PC-3 (cell line): ENCODE results near the gene GUCY2D. TPM values are rescaled to one million over a fixed set of nuclear protein-coding genes. Genes with fewer than 3 reads are reported as not detected.

Experiments
- ATAC-seq: fragments of 200-7000 bp; cut with Tn5 transposase; 2 replicates; pipeline ENCODE4 v1.9.1; 2020; ENCODE audit warnings: mild to moderate bottlenecking, moderate library complexity
- BruUV-seq: library from RNA; stranded (reverse); fragments of 400-500 nt; replicated peaks from 2 replicates; lab custom pipeline; 2021; lab: Mats Ljungman, UMichigan
- CTCF ChIA-PET: fragments of 300-600 bp; sonication (Branson Sonifier 250); formaldehyde crosslinking; loops from one replicate; lab custom pipeline; 2022; ENCODE audit warnings: antibody characterized with exemption; lab: Charles Lee
- POLR2A ChIA-PET: fragments of 300-600 bp; sonication (Branson Sonifier 250); formaldehyde crosslinking; loops from one replicate; lab custom pipeline; 2022; ENCODE audit warnings: antibody characterized with exemption; ENCODE audit not compliant: unreplicated experiment; lab: Charles Lee
- DNase-seq: peaks from one replicate; pipeline ENCODE4 v3.0.0-alpha.2; 2015
- H2AFZ ChIP-seq: fragments of 300-600 bp; sonication (generic); 2 replicates; pipeline ENCODE4 v1.6.0; 2016; ENCODE audit warnings: antibody characterized with exemption, low read length
- H3F3A ChIP-seq: fragments of 300-600 bp; sonication (generic); one replicate; pipeline ENCODE4 v1.6.0; 2017; ENCODE audit warnings: antibody characterized with exemption, low read length, control low read depth, mild to moderate bottlenecking; ENCODE audit not compliant: unreplicated experiment
- H3K27ac ChIP-seq: fragments of 300-600 bp; sonication (generic); 2 replicates; pipeline ENCODE4 v1.5.1; 2016; ENCODE audit warnings: mild to moderate bottlenecking, low read length
- H3K27me3 ChIP-seq: fragments of 300-600 bp; sonication (generic); 2 replicates; pipeline ENCODE4 v1.6.1; 2016; ENCODE audit warnings: low read length, mixed read lengths
- H3K36me3 ChIP-seq: fragments of 300-600 bp; sonication (generic); 2 replicates; pipeline ENCODE4 v1.6.1; 2016; ENCODE audit warnings: low read depth, mixed run types, low read length, mixed read lengths
- H3K4me1 ChIP-seq: fragments of 300-600 bp; sonication (generic); 2 replicates; pipeline ENCODE4 v1.5.1; 2016; ENCODE audit warnings: low read length; ENCODE audit not compliant: insufficient read depth
- H3K4me2 ChIP-seq: fragments of 300-600 bp; sonication (generic); 2 replicates; pipeline ENCODE4 v1.6.0; 2016; ENCODE audit warnings: low read length
- H3K4me3 ChIP-seq: fragments of 300-600 bp; sonication (generic); 2 replicates; pipeline ENCODE4 v1.5.1; 2016; ENCODE audit warnings: mild to moderate bottlenecking, low read length, mixed read lengths
- H3K79me2 ChIP-seq: fragments of 300-600 bp; sonication (generic); 2 replicates; pipeline ENCODE4 v1.6.1; 2017; ENCODE audit warnings: low read length, mixed read lengths
- H3K9ac ChIP-seq: fragments of 300-600 bp; sonication (generic); 2 replicates; pipeline ENCODE4 v1.6.0; 2016; ENCODE audit warnings: mild to moderate bottlenecking, low read length
- H3K9me2 ChIP-seq: fragments of 300-600 bp; sonication (generic); replicated peaks from 2 replicates; pipeline ENCODE4 v1.6.1; 2016; ENCODE audit warnings: mixed run types, low read length, mixed read lengths
- H3K9me3 ChIP-seq: fragments of 300-600 bp; sonication (generic); 2 replicates; pipeline ENCODE4 v1.6.1; 2016; ENCODE audit warnings: low read length, mixed read lengths
- H4K20me1 ChIP-seq: fragments of 300-600 bp; sonication (generic); 2 replicates; pipeline ENCODE4 v1.6.1; 2016; ENCODE audit warnings: low read length, mixed read lengths
- CTCF ChIP-seq: fragments of 300-600 bp; sonication (generic); conservative IDR thresholded peaks from 2 replicates; pipeline ENCODE4 v1.5.1; 2017; ENCODE audit warnings: antibody characterized with exemption, low read depth, mild to moderate bottlenecking, low read length
- EZH2 ChIP-seq: fragments of 300-600 bp; sonication (generic); IDR thresholded peaks from one replicate; pipeline ENCODE4 v1.6.1; 2017; ENCODE audit warnings: antibody characterized with exemption, mild to moderate bottlenecking, low read length; ENCODE audit not compliant: unreplicated experiment
- EZH2phosphoT487 ChIP-seq: fragments of 300-600 bp; sonication (generic); IDR thresholded peaks from 2 replicates; pipeline ENCODE4 v1.6.1; 2018; ENCODE audit warnings: mild to moderate bottlenecking, antibody characterized with exemption, low read length, borderline replicate concordance
- intact Hi-C: fragments of 100-400 bp; cut with micrococcal nuclease; formaldehyde crosslinking; loops from 2 replicates; pipeline ENCODE4 v1.9.0; 2023
- total RNA-seq: library from RNA; depleted of rRNA; stranded (reverse); fragments of >200 nt; gene quantifications from 2 replicates; pipeline ENCODE4 v1.2.3, GENCODE V29; 2014

Gene GUCY2D
- total RNA-seq, 1 experiment from 2014 or later: not detected

GRCh38 chr17:7995724-7996123, 6.7 kb upstream of the GUCY2D start:
- Histone ChIP-seq H3K9ac (no peak overlapping the region), H2AFZ (no peak overlapping the region), H3K9me3 (no peaks in the 10 kb centered on the region), H3K4me2 (no peak overlapping the region), H3K4me3 (no peak overlapping the region), H3F3A (no peaks in the 10 kb centered on the region), H3K9me2 (no peaks in the 10 kb centered on the region), H3K27me3 (no peaks in the 10 kb centered on the region), H3K4me1 (peaks cover 7% of the 10 kb centered on the region; the same call in 1 of the 2 replicates), H3K27ac (no peak overlapping the region), H3K36me3 (no peaks in the 10 kb centered on the region), H4K20me1 (no peaks in the 10 kb centered on the region), H3K79me2 (no peaks in the 10 kb centered on the region)
- intact Hi-C loops: no loop called here
- DNase-seq: no peak
- no TSS peak for BruUV-seq
- TF ChIP-seq EZH2phosphoT487 (no peak), CTCF (no peak), EZH2 (no peak)
- CTCF ChIA-PET: interaction anchor here (0.8 kb wide), 1 partner anchor 13 kb away, joined by 3 read pairs; no protein-coding TSS in a partner anchor
- ATAC-seq: no peak
- POLR2A ChIA-PET: no interaction called here

- Histone ChIP-seq H3F3A (no peaks in the 10 kb centered on the region), H3K27me3 (no peaks in the 10 kb centered on the region), H3K9ac (no peak overlapping the region), H3K27ac (no peak overlapping the region), H3K9me3 (no peaks in the 10 kb centered on the region), H3K79me2 (no peaks in the 10 kb centered on the region), H3K9me2 (no peaks in the 10 kb centered on the region), H3K4me2 (peak overlapping the region; percentile 55), H3K4me3 (no peak overlapping the region; the same call in 1 of the 2 replicates), H4K20me1 (no peaks in the 10 kb centered on the region), H3K36me3 (no peaks in the 10 kb centered on the region), H2AFZ (0 out of 2 replicates have a peak overlapping the region, but pooled peaks have one; percentile 35), H3K4me1 (peaks cover 7% of the 10 kb centered on the region; the same call in 1 of the 2 replicates)
- ChIA-PET CTCF (interaction anchor here (0.6 to 1.2 kb wide), 6 partner anchors 44 to 126 kb away, joined by 3 to 8 read pairs (median 3); partner anchors contain the start of genes CNTROB and TRAPPC1), POLR2A (no interaction called here)
- TF ChIP-seq EZH2phosphoT487 (no peak), CTCF (peak; percentile 70), EZH2 (no peak)
- BruUV-seq: no TSS peak
- ATAC-seq: peak; percentile 82
- peak; percentile 66 for DNase-seq
- intact Hi-C loops: no loop called here
Measured at GRCh38 chr17:7997186-7997585, 5.2 kb upstream of the GUCY2D start.
